ENCODE results near the gene LDLRAD4. TPM values are rescaled to one million over a fixed set of nuclear protein-coding genes. Genes with fewer than 3 reads are reported as not detected.

LDLRAD4 gene
- total and polyA plus RNA-seq, 11 donors: 10.4 to 44.0 (median 29.6) TPM

GRCh38 chr18:13550418-13551304 lies 332.1 kb downstream of the LDLRAD4 start:
- no peaks in the 10 kb centered on the region for H3K9me3 ChIP-seq
- no peak overlapping the region for H3K4me3 ChIP-seq
- TF ChIP-seq POLR2A (IDR thresholded peaks at IDR 0.05) (no peak), CTCF (IDR thresholded peaks at IDR 0.05) (no peak)
- WGBS, 4 donors: 90 to 94% (median 92%) methylated on average over 24 to 28 of the region's 28 CpGs
- intact Hi-C loops (cut with DNase I): loop anchor here in 1 of 10 donors (5.0 kb wide), 1 partner anchor 67 kb away; no protein-coding TSS in a partner anchor
- no peaks in the 10 kb centered on the region for H3K27me3 ChIP-seq
- H3K36me3 ChIP-seq: no peaks in the 10 kb centered on the region
- H3K27ac ChIP-seq: peak overlapping the region in 10 of 12 donors; percentile 12 to 81 (median 40)
- H3K4me1 ChIP-seq: peaks cover 3 to 73% (median 27%) of the 10 kb centered on the region in 12 donors
- ATAC-seq (no peak), DNase-seq (no peak)

GRCh38 chr18:13551305-13551603 lies 332.7 kb downstream of the LDLRAD4 start:
- WGBS, 4 donors: 36 to 65% (median 52%) methylated on average over 5 of the region's 5 CpGs
- Histone ChIP-seq H3K36me3 (no peaks in the 10 kb centered on the region), H3K27me3 (no peaks in the 10 kb centered on the region), H3K9me3 (no peaks in the 10 kb centered on the region), H3K27ac (peak overlapping the region in 10 of 12 donors; percentile 12 to 73 (median 40)), H3K4me3 (no peak overlapping the region), H3K4me1 (peaks cover 3 to 78% (median 27%) of the 10 kb centered on the region in 12 donors)
- TF ChIP-seq CTCF (IDR thresholded peaks at IDR 0.05): no peak
- TF ChIP-seq POLR2A (IDR thresholded peaks at IDR 0.05): no peak
- DNase-seq: peak in 1 of 5 donors; percentile 63
- intact Hi-C loops (cut with DNase I): loop anchor here in 1 of 10 donors (5.0 kb wide), 1 partner anchor 66 kb away; no protein-coding TSS in a partner anchor
- ATAC-seq: peak; percentile 50 to 66 (median 59)

GRCh38 chr18:13551841-13552733 lies 333.5 kb downstream of the LDLRAD4 start:
- WGBS, 4 donors: 51 to 58% (median 54%) methylated on average over 13 of the region's 13 CpGs
- peak in 2 of 4 donors; percentile 8 to 9 for ATAC-seq
- peak overlapping the region in 7 of 12 donors; percentile 12 to 73 (median 40) for H3K27ac ChIP-seq
- DNase-seq: no peak
- H3K4me3 ChIP-seq: no peak overlapping the region
- no peaks in the 10 kb centered on the region for H3K27me3 ChIP-seq
- peaks cover 3 to 84% (median 27%) of the 10 kb centered on the region in 12 donors for H3K4me1 ChIP-seq
- no peak for TF ChIP-seq POLR2A (IDR thresholded peaks at IDR 0.05)
- TF ChIP-seq CTCF (IDR thresholded peaks at IDR 0.05): no peak
- no peaks in the 10 kb centered on the region for H3K36me3 ChIP-seq
- no peaks in the 10 kb centered on the region for H3K9me3 ChIP-seq
- intact Hi-C loops (cut with DNase I): loop anchor here in 1 of 10 donors (5.0 kb wide), 1 partner anchor 65 kb away; no protein-coding TSS in a partner anchor
